MM.1S (cell line): ENCODE measurements around the gene INSYN1.

Experiments
- DNase-seq: peaks from one replicate; pipeline ENCODE4 v3.0.0-alpha.2; 2015
- H2AFZ ChIP-seq: fragments of 300-600 bp; sonication (generic); 2 replicates; pipeline ENCODE4 v1.6.0; 2016; ENCODE audit warnings: antibody characterized with exemption, low read length
- H3F3A ChIP-seq: fragments of 300-600 bp; sonication (generic); 2 replicates; pipeline ENCODE4 v1.6.1; 2016; ENCODE audit warnings: mild to moderate bottlenecking, antibody characterized with exemption, low read length, moderate library complexity, mixed read lengths; ENCODE audit not compliant: insufficient read depth
- H3K27ac ChIP-seq: fragments of 300-600 bp; sonication (generic); 2 replicates; pipeline ENCODE4 v1.5.1; 2016; ENCODE audit warnings: mild to moderate bottlenecking, low read length
- H3K27me3 ChIP-seq: fragments of 300-600 bp; sonication (generic); replicated peaks from 2 replicates; pipeline ENCODE4 v1.6.0; 2016; ENCODE audit warnings: low read length; ENCODE audit not compliant: insufficient read depth
- H3K36me3 ChIP-seq: fragments of 300-600 bp; sonication (generic); replicated peaks from 2 replicates; pipeline ENCODE4 v1.6.1; 2016; ENCODE audit warnings: mild to moderate bottlenecking, low read length, mixed read lengths; ENCODE audit not compliant: insufficient read depth
- H3K4me1 ChIP-seq: fragments of 300-600 bp; sonication (generic); 2 replicates; pipeline ENCODE4 v1.6.1; 2016; ENCODE audit warnings: low read length, mixed read lengths
- H3K4me2 ChIP-seq: fragments of 300-600 bp; sonication (generic); 2 replicates; pipeline ENCODE4 v1.6.0; 2016; ENCODE audit warnings: low read depth, low read length
- H3K4me3 ChIP-seq: fragments of 300-600 bp; sonication (generic); 2 replicates; pipeline ENCODE4 v1.5.1; 2016; ENCODE audit warnings: low read length, mixed read lengths
- H3K79me2 ChIP-seq: fragments of 300-600 bp; sonication (generic); 2 replicates; pipeline ENCODE4 v1.6.1; 2016; ENCODE audit warnings: mixed run types, low read length, mixed read lengths
- H3K9ac ChIP-seq: fragments of 300-600 bp; sonication (generic); 2 replicates; pipeline ENCODE4 v1.6.1; 2016; ENCODE audit warnings: low read length, mixed read lengths
- H3K9me2 ChIP-seq: fragments of 300-600 bp; sonication (generic); replicated peaks from 2 replicates; pipeline ENCODE4 v1.6.1; 2016; ENCODE audit warnings: mild to moderate bottlenecking, low read length, mixed read lengths; ENCODE audit not compliant: insufficient read depth
- H3K9me3 ChIP-seq: fragments of 300-600 bp; sonication (generic); replicated peaks from 2 replicates; pipeline ENCODE4 v1.6.1; 2016; ENCODE audit warnings: mild to moderate bottlenecking, low read length, mixed read lengths; ENCODE audit not compliant: insufficient read depth
- H4K20me1 ChIP-seq: fragments of 300-600 bp; sonication (generic); 2 replicates; pipeline ENCODE4 v1.6.1; 2016; ENCODE audit warnings: mild to moderate bottlenecking, low read length, moderate library complexity, mixed read lengths; ENCODE audit not compliant: insufficient read depth
- CTCF ChIP-seq: fragments of 300-600 bp; sonication (generic); IDR thresholded peaks from 2 replicates; pipeline ENCODE4 v1.5.1; 2016; ENCODE audit warnings: antibody characterized with exemption, low read length, mixed read lengths
- EZH2 ChIP-seq: fragments of 300-600 bp; sonication (generic); optimal IDR thresholded peaks from 2 replicates; pipeline ENCODE3; 2017; ENCODE audit warnings: low read depth, mild to moderate bottlenecking, antibody characterized with exemption, low read length, mixed read lengths
- EZH2phosphoT487 ChIP-seq: fragments of 300-600 bp; sonication (generic); IDR thresholded peaks from 2 replicates; pipeline ENCODE4 v1.6.1; 2018; ENCODE audit warnings: antibody characterized with exemption, low read length

Gene INSYN1

GRCh38 chr15:73784291-73784690, 31.1 kb upstream of the INSYN1 start:
- H3K4me2 ChIP-seq = no peak overlapping the region

GRCh38 chr15:73782344-73782959, 29.3 kb upstream of the INSYN1 start:
- no peak overlapping the region for H3K9ac ChIP-seq

More at GRCh38 chr15:73784291-73784690, 31.1 kb upstream of the INSYN1 start:
- no peaks in the 10 kb centered on the region for H3K4me1 ChIP-seq
- no peak overlapping the region for H2AFZ ChIP-seq
- no peaks in the 10 kb centered on the region for H4K20me1 ChIP-seq
- H3K9ac ChIP-seq = no peak overlapping the region
- no peak overlapping the region for H3K4me3 ChIP-seq
- TF ChIP-seq EZH2 (no peak), EZH2phosphoT487 (no peak), CTCF (no peak)
- H3K79me2 ChIP-seq = no peaks in the 10 kb centered on the region
- no peaks in the 10 kb centered on the region for H3K36me3 ChIP-seq
- no peaks in the 10 kb centered on the region for H3F3A ChIP-seq
- no peaks in the 10 kb centered on the region for H3K9me3 ChIP-seq
- no peak for DNase-seq
- H3K27me3 ChIP-seq = no peaks in the 10 kb centered on the region
- no peak overlapping the region for H3K27ac ChIP-seq
- H3K9me2 ChIP-seq = no peaks in the 10 kb centered on the region

GRCh38 chr15:73781038-73781925, 28.1 kb upstream of the INSYN1 start:
- Histone ChIP-seq H3K27ac (no peak overlapping the region), H4K20me1 (no peaks in the 10 kb centered on the region), H3K4me1 (no peaks in the 10 kb centered on the region), H3K4me3 (no peak overlapping the region), H3K9me3 (no peaks in the 10 kb centered on the region), H3F3A (no peaks in the 10 kb centered on the region), H3K36me3 (no peaks in the 10 kb centered on the region), H3K9ac (no peak overlapping the region), H2AFZ (no peak overlapping the region), H3K4me2 (no peak overlapping the region), H3K79me2 (no peaks in the 10 kb centered on the region), H3K27me3 (no peaks in the 10 kb centered on the region), H3K9me2 (no peaks in the 10 kb centered on the region)
- TF ChIP-seq EZH2 (no peak), CTCF (peak; percentile 27), EZH2phosphoT487 (no peak)
- DNase-seq = peak; percentile 9

More at GRCh38 chr15:73782344-73782959, 29.3 kb upstream of the INSYN1 start:
- Histone ChIP-seq H3K4me3 (no peak overlapping the region), H3K9me2 (no peaks in the 10 kb centered on the region), H3K36me3 (no peaks in the 10 kb centered on the region), H3K79me2 (no peaks in the 10 kb centered on the region), H3K27ac (no peak overlapping the region), H3K4me2 (no peak overlapping the region), H3F3A (no peaks in the 10 kb centered on the region), H3K4me1 (no peaks in the 10 kb centered on the region), H3K9me3 (no peaks in the 10 kb centered on the region), H3K27me3 (no peaks in the 10 kb centered on the region), H4K20me1 (no peaks in the 10 kb centered on the region), H2AFZ (no peak overlapping the region)
- DNase-seq = no peak
- TF ChIP-seq EZH2 (no peak), CTCF (no peak), EZH2phosphoT487 (no peak)
